Measurements from ENCODE around the gene OPA1.

Gene OPA1

GRCh38 chr3:193711964-193712598 is 119.1 kb downstream of the OPA1 start:
- DNase-seq: peak; percentile 20

- no peak for DNase-seq
Observed at GRCh38 chr3:193712938-193713337, 119.9 kb downstream of the OPA1 start.

GRCh38 chr3:193714523-193715137 is 121.6 kb downstream of the OPA1 start:
- no peak for DNase-seq

- DNase-seq: no peak
Observed at GRCh38 chr3:193716150-193716549, 123.1 kb downstream of the OPA1 start.

GRCh38 chr3:193719735-193720134 is 126.7 kb downstream of the OPA1 start:
- no peak for DNase-seq

- no peak for DNase-seq
Observed at GRCh38 chr3:193720169-193720568, 127.2 kb downstream of the OPA1 start.

DNA sequence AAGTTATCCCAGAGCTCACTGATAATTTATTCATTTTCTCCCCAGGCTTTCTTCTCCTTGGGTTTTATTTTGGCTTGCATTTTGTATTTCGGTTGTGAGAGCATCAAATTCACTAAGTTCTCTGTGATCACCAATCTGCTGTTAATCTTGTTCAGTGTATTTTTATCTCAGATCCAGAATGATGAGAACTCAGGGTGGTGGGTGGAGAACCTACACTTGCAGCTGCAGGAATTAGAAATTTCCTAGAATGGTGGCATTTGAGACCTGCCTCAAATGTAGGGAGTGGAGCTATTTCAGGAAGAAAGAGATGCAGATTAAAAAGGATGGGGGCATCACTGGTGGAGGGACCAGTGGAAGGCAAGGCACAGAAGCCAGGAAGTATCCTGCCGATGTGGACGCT is 129.6 kb downstream of the OPA1 start:
- no peak for DNase-seq

DNA sequence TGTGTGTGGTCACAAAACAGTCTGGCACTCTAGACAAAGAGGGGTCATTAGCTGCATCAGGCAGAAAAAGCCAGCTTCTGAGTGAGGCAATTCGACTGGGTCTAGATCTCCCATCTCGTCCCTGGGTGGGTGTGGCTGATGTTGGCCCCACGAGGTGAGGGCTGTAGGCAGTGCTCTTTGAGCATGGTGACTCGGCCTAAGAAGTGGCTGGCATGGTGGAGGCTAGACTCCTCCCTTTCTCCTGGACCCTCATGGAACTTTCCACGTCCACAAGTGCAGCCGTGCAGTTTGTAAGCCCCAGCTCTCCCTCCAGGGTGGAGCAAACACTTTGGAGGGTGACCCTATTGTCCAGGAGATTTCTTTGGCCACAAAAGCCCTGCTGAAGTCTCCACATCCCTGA is 134.1 kb downstream of the OPA1 start:
- DNase-seq: no peak

DNA sequence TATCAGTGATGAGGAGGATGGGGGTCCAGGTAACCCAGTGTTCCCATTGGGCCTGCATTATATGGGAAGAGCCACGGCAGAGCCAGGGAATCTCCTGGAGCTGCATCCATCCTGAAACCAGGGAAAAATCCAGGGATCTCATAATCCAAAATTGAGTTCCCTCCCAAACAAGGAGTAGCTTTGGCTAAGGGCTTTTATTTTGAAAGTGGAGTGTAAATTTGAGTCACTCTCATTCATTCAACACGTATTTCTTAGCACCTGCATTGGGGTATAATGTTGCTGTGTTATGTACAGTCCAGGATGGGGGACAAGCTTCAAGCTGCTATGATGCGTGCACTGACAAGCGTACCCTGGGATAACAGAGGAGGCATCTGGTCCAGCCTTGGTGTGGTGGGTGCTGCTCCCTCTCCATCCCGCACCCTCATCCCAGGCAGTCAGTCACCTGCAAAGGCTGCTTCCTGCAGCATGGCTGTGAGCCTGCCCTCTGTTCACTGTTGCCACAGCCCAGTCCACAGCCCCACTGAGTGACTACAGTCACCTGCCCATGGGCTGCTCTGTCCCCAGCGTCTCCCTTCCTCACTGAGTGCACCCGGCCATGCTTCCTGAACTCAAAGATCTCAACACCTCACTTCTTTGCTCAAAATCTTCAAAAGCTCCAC is 135.6 kb downstream of the OPA1 start:
- no peak for DNase-seq

- DNase-seq: no peak
Observed at GRCh38 chr3:193729088-193729465, 136.1 kb downstream of the OPA1 start.

DNA sequence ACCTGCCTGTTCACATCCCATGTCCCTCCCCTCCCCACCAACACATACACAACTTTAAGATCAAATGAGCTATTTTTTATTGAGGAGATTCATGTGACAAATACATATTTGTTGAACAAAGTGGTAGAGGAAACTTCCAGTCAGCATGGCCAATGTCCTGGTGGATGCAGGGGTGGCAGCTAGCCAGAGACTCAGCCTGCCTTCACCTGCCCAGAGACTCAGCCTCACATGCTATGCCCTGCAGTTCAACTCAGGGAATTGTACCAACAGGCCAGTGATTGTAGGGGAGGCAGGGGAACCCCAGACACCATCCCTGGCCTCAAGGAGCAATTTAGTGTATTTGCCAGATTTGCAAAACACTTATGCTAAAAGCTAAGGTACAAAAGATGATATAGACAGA is 136.6 kb downstream of the OPA1 start:
- no peak for DNase-seq

DNA sequence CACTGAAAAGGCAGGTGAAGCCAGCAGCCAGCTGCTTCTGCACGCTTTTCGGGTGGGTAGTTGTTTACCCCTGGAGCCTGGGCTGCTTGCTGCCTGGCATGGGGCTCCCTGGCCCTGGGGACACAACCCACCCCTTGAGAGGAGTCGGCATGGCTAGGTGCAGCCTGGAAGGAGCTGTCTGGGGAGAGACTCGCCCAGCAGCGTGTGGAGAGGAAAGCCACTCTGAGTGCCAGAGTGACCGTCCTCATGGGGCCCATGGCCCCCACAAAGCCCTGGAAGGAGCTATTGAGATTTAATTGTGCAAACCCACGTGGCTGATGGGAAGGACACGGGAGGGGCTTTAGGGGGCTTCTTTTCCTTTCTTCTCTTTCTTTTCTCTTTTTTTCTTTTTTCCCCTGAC is 137.5 kb downstream of the OPA1 start:
- no peak for DNase-seq

DNA sequence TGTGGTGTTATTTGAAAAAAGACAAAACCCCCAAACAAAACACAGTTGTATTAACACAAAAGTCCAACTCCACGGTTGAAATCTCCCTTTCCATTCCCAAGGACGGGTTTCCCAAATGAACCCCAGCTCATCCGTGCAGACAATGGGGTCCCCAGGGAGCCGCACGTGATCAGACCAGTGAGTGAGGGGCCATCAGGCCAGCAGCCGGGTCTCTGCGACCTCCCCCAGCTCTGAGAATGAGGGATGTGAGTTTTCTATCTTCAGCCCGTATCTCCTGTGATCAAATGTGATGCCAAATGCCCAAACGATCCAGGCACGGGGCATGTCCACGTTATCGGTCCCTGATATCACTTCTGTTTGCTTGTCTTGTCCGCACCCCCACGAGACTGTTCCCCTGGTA is 138.0 kb downstream of the OPA1 start:
- no peak for DNase-seq

DNA sequence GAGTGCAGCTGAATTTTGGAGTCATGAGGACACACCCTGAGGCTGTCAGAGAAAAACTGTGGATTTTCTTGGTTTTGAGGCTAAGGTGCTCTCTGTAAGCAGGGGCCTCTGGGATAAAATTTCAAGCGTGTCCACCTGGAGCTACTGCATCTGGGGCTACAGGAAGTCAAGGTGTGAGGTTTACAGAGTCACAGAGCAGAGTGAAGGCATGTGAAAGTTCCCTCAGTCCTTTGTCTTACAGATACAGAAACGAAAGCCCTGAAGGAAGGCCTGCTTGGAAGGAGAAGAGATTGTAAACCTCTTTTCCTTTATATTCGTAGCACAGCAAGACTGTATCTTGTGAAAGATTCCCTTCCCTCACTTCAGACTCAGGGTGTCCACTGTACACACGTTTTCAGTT is 138.6 kb downstream of the OPA1 start:
- no peak for DNase-seq

- no peak for DNase-seq
Observed at GRCh38 chr3:193732391-193732790, 139.4 kb downstream of the OPA1 start.

- DNase-seq: no peak
Observed at GRCh38 chr3:193732827-193733226, 139.8 kb downstream of the OPA1 start.

- no peak for DNase-seq
Observed at GRCh38 chr3:193734737-193735366, 141.8 kb downstream of the OPA1 start.

GRCh38 chr3:193735850-193736249 is 142.8 kb downstream of the OPA1 start:
- no peak for DNase-seq

DNA sequence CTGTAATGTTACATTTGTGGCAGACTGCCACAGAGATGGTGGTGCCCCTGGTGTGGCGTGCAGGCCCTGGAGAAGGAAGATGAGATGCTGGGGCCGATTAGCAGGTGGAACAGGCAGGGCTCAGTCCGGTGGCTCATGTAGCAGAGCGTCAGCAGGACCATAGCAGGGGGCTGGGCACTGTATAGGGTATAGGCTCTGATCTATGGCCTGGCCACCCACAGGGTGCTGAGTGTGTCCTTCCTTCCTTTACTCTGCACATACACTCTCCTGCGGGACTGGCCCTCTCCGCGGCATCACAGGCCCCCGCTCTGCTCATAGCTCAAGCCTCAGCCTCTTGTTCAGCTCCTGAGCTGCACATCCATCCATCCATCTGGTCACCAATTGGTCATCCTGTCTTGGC is 143.6 kb downstream of the OPA1 start:
- DNase-seq: no peak

GRCh38 chr3:193737191-193737751 is 144.3 kb downstream of the OPA1 start:
- no peak for DNase-seq

GRCh38 chr3:193742628-193743027 is 149.6 kb downstream of the OPA1 start:
- no peak for DNase-seq

DNA sequence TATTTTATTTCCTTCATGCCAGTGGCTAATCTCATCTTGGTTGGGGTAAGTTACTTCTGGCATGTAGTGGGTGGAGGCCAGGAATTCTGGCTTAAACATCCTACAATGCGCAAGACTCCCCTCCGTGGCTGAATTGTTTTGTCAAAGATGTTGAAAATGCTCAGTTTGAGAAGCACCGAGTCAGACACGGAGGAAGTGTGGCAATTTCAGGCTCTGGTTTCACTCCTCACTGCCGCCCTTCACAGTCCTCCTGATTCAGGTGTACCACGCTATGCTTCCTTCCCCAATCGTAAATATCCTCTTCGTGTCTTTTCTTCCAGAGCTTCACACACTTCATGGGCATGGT is 150.7 kb downstream of the OPA1 start:
- DNase-seq: peak; percentile 58

GRCh38 chr3:193744048-193744821 is 151.2 kb downstream of the OPA1 start:
- DNase-seq: peak; percentile 92
